ENCODE results near the gene CACNB4.

GRCh38 chr2:151793123-151793522 lies 305.7 kb downstream of the CACNB4 start:
- no peak for TF ChIP-seq CTCF (IDR thresholded peaks at IDR 0.05)
- TF ChIP-seq POLR2A (IDR thresholded peaks at IDR 0.05): no peak
